ENCODE results near the gene LRP8. TPM values are rescaled to one million over a fixed set of nuclear protein-coding genes. Genes with fewer than 3 reads are reported as not detected.

Gene LRP8
- total RNA-seq, 5 donors from 2014 or later (not counting 1 experiment from before 2014, with no cell fraction given), result 8.9 to 21.5 (median 19.8) TPM

DNA sequence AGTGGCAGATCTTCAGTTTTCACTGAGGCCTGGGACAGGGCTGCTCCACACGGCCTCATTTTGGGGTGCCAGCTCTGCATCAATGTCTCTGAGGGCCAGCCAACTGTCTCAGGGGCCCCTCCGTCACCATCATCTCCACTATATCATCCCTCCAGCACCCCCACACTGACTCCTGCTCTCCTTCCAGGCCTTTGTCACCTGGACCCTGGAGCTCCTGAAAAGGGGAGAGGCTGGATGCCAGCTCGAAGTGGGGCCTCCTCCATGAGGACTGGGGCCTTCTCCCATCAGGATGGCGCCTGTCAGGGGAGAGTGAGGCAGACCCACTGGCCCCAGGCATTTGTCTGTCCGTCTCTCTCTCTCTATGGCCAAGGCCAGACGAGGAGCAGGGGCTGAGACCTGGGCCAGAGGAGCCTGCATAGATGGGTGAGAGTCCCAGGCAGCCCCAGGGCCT is 44.7 kb upstream of the LRP8 start:
- H3K9me3 ChIP-seq, result no peaks in the 10 kb centered on the region
- H3K4me3 Mint-ChIP-seq, result no peak overlapping the region
- no peaks in the 10 kb centered on the region for H3K36me3 ChIP-seq (ENCODE audit: control insufficient read depth in 2 of 2, extremely low read depth in 1 of 2, insufficient read depth in 1 of 2, low read length in 1 of 2)
- 73% methylated on average over 4 of the region's 6 CpGs for WGBS (ENCODE audit: insufficient coverage)
- peaks cover 0 to 6% of the 10 kb centered on the region in 2 experiments for H3K27me3 ChIP-seq (replicated peaks in 1 of 2; ENCODE audit: control insufficient read depth in 2 of 2, extremely low read depth in 1 of 2, insufficient read depth in 2 of 2, low read length in 1 of 2)
- no peak overlapping the region for H3K27ac Mint-ChIP-seq
- no peaks in the 10 kb centered on the region for H3K36me3 Mint-ChIP-seq
- ChIA-PET CTCF (no interaction called here), POLR2A (no interaction called here)
- no peaks in the 10 kb centered on the region for H3K9me3 Mint-ChIP-seq
- H3K4me3 ChIP-seq (ENCODE audit: control insufficient read depth in 1 of 2, extremely low read depth in 1 of 2, low read length in 1 of 2), result no peak overlapping the region
- no peaks in the 10 kb centered on the region for H3K27me3 Mint-ChIP-seq
- DNase-seq (peak in 1 of 35 experiments; percentile 6), ATAC-seq (replicated peaks in 1 of 4) (no peak)
- no peak overlapping the region for H3K27ac ChIP-seq (ENCODE audit: low read length)
- H3K4me1 Mint-ChIP-seq, result peaks cover 15 to 16% (median 15%) of the 10 kb centered on the region in 3 donors
- H3K4me1 ChIP-seq (ENCODE audit: control insufficient read depth in 1 of 2, extremely low read depth in 1 of 2, insufficient read depth in 2 of 2, low read length in 2 of 2), result peaks cover 4 to 16% of the 10 kb centered on the region in 2 experiments

GRCh38 chr1:53371851-53372250 is 44.0 kb upstream of the LRP8 start:
- Mint-ChIP-seq H3K4me3 (no peak overlapping the region), H3K9me3 (no peaks in the 10 kb centered on the region), H3K27ac (no peak overlapping the region), H3K4me1 (peaks cover 20 to 23% (median 22%) of the 10 kb centered on the region in 3 donors), H3K36me3 (no peaks in the 10 kb centered on the region), H3K27me3 (no peaks in the 10 kb centered on the region)
- Histone ChIP-seq H3K4me1 (ENCODE audit: control insufficient read depth in 1 of 2, extremely low read depth in 1 of 2, insufficient read depth in 2 of 2, low read length in 2 of 2) (peaks cover 4 to 22% of the 10 kb centered on the region in 2 experiments), H3K27me3 (replicated peaks in 1 of 2; ENCODE audit: control insufficient read depth in 2 of 2, extremely low read depth in 1 of 2, insufficient read depth in 2 of 2, low read length in 1 of 2) (peaks cover 0 to 6% of the 10 kb centered on the region in 2 experiments), H3K27ac (ENCODE audit: low read length) (no peak overlapping the region), H3K36me3 (ENCODE audit: control insufficient read depth in 2 of 2, extremely low read depth in 1 of 2, insufficient read depth in 1 of 2, low read length in 1 of 2) (no peaks in the 10 kb centered on the region), H3K9me3 (no peaks in the 10 kb centered on the region), H3K4me3 (ENCODE audit: control insufficient read depth in 1 of 2, extremely low read depth in 1 of 2, low read length in 1 of 2) (no peak overlapping the region)
- POLR2A ChIA-PET, result interaction anchor here in 1 of 2 donors (0.6 kb wide), 1 partner anchor 74 kb away, joined by 3 read pairs; no protein-coding TSS in a partner anchor
- 76% methylated on average over 2 of the region's 5 CpGs for WGBS (ENCODE audit: insufficient coverage)
- no peak for ATAC-seq (replicated peaks in 1 of 4)
- peak in 1 of 35 experiments; percentile 8 for DNase-seq
- CTCF ChIA-PET, result no interaction called here

- POLR2A ChIA-PET, result no interaction called here
- no peak overlapping the region for H3K27ac Mint-ChIP-seq
- H3K4me1 Mint-ChIP-seq, result peaks cover 22 to 27% (median 27%) of the 10 kb centered on the region in 3 donors
- no peaks in the 10 kb centered on the region for H3K27me3 Mint-ChIP-seq
- H3K9me3 Mint-ChIP-seq, result no peaks in the 10 kb centered on the region
- Histone ChIP-seq H3K4me1 (ENCODE audit: control insufficient read depth in 1 of 2, extremely low read depth in 1 of 2, insufficient read depth in 2 of 2, low read length in 2 of 2) (peaks cover 4 to 28% of the 10 kb centered on the region in 2 experiments), H3K27ac (ENCODE audit: low read length) (no peak overlapping the region), H3K9me3 (no peaks in the 10 kb centered on the region), H3K27me3 (replicated peaks in 1 of 2; ENCODE audit: control insufficient read depth in 2 of 2, extremely low read depth in 1 of 2, insufficient read depth in 2 of 2, low read length in 1 of 2) (peaks cover 0 to 1% of the 10 kb centered on the region in 2 experiments), H3K4me3 (ENCODE audit: control insufficient read depth in 1 of 2, extremely low read depth in 1 of 2, low read length in 1 of 2) (no peak overlapping the region), H3K36me3 (ENCODE audit: control insufficient read depth in 2 of 2, extremely low read depth in 1 of 2, insufficient read depth in 1 of 2, low read length in 1 of 2) (no peaks in the 10 kb centered on the region)
- ATAC-seq (replicated peaks in 1 of 4) (no peak), DNase-seq (peak in 2 of 35 experiments; percentile 12 to 16)
- H3K4me3 Mint-ChIP-seq, result no peak overlapping the region
- H3K36me3 Mint-ChIP-seq, result no peaks in the 10 kb centered on the region
- CTCF ChIA-PET, result no interaction called here
- WGBS (ENCODE audit: insufficient coverage), result 88% methylated on average over 11 of the region's 15 CpGs
Measured at GRCh38 chr1:53371121-53371666, 43.3 kb upstream of the LRP8 start.

GRCh38 chr1:53370369-53370961 is 42.6 kb upstream of the LRP8 start:
- no peak for ATAC-seq (replicated peaks in 1 of 4)
- CTCF ChIA-PET, result no interaction called here
- WGBS (ENCODE audit: insufficient coverage), result 83% methylated on average over 7 of the region's 9 CpGs
- Histone ChIP-seq H3K4me1 (ENCODE audit: control insufficient read depth in 1 of 2, extremely low read depth in 1 of 2, insufficient read depth in 2 of 2, low read length in 2 of 2) (peaks cover 4 to 33% of the 10 kb centered on the region in 2 experiments), H3K4me3 (ENCODE audit: control insufficient read depth in 1 of 2, extremely low read depth in 1 of 2, low read length in 1 of 2) (no peak overlapping the region), H3K36me3 (ENCODE audit: control insufficient read depth in 2 of 2, extremely low read depth in 1 of 2, insufficient read depth in 1 of 2, low read length in 1 of 2) (no peaks in the 10 kb centered on the region), H3K27me3 (replicated peaks in 1 of 2; ENCODE audit: control insufficient read depth in 2 of 2, extremely low read depth in 1 of 2, insufficient read depth in 2 of 2, low read length in 1 of 2) (no peaks in the 10 kb centered on the region), H3K9me3 (no peaks in the 10 kb centered on the region), H3K27ac (ENCODE audit: low read length) (no peak overlapping the region)
- DNase-seq, result peak in 2 of 35 experiments; percentile 7 to 19
- Mint-ChIP-seq H3K36me3 (no peaks in the 10 kb centered on the region), H3K4me3 (no peak overlapping the region), H3K27ac (no peak overlapping the region), H3K4me1 (peaks cover 26 to 34% (median 31%) of the 10 kb centered on the region in 3 donors), H3K27me3 (no peaks in the 10 kb centered on the region), H3K9me3 (no peaks in the 10 kb centered on the region)
- POLR2A ChIA-PET, result no interaction called here

DNA sequence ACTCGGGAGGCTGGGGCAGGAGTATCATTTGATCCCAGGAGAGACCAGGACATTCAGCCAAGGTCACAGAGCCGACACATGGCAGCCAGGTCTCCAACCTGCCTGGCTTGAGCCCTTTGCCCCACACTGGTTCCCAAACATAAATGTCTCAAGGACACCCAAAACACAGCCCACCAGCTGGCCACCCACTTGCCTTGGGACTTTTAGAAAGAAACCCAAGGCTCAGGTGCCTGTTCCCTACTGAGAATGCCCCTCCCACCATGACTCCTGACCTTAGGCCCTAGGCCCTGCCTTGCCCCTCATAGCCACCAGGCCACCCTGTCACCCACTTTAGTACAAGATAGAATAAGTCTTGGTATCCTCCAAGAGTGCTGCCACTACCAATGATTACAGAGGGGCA is 41.9 kb upstream of the LRP8 start:
- Histone ChIP-seq H3K4me3 (ENCODE audit: control insufficient read depth in 1 of 2, extremely low read depth in 1 of 2, low read length in 1 of 2) (no peak overlapping the region), H3K27ac (ENCODE audit: low read length) (no peak overlapping the region), H3K9me3 (no peaks in the 10 kb centered on the region), H3K4me1 (ENCODE audit: control insufficient read depth in 1 of 2, extremely low read depth in 1 of 2, insufficient read depth in 2 of 2, low read length in 2 of 2) (peaks cover 4 to 35% of the 10 kb centered on the region in 2 experiments), H3K27me3 (replicated peaks in 1 of 2; ENCODE audit: control insufficient read depth in 2 of 2, extremely low read depth in 1 of 2, insufficient read depth in 2 of 2, low read length in 1 of 2) (no peaks in the 10 kb centered on the region), H3K36me3 (ENCODE audit: control insufficient read depth in 2 of 2, extremely low read depth in 1 of 2, insufficient read depth in 1 of 2, low read length in 1 of 2) (no peaks in the 10 kb centered on the region)
- H3K36me3 Mint-ChIP-seq, result no peaks in the 10 kb centered on the region
- ATAC-seq (replicated peaks in 1 of 4) (no peak), DNase-seq (peak in 1 of 35 experiments; percentile 4)
- H3K4me3 Mint-ChIP-seq, result no peak overlapping the region
- ChIA-PET CTCF (no interaction called here), POLR2A (no interaction called here)
- no peak overlapping the region for H3K27ac Mint-ChIP-seq
- peaks cover 27 to 39% (median 35%) of the 10 kb centered on the region in 3 donors for H3K4me1 Mint-ChIP-seq
- no peaks in the 10 kb centered on the region for H3K9me3 Mint-ChIP-seq
- H3K27me3 Mint-ChIP-seq, result no peaks in the 10 kb centered on the region
- 100% methylated on average over 2 of the region's 2 CpGs for WGBS (ENCODE audit: insufficient coverage)

- Mint-ChIP-seq H3K4me3 (peak overlapping the region in 1 of 3 donors; percentile 90), H3K36me3 (no peaks in the 10 kb centered on the region), H3K27me3 (no peaks in the 10 kb centered on the region), H3K27ac (peak overlapping the region in 1 of 2 donors; percentile 28), H3K9me3 (no peaks in the 10 kb centered on the region), H3K4me1 (peaks cover 27 to 39% (median 35%) of the 10 kb centered on the region in 3 donors)
- DNase-seq, result peak in 1 of 35 experiments; percentile 10
- Histone ChIP-seq H3K9me3 (no peaks in the 10 kb centered on the region), H3K27ac (ENCODE audit: low read length) (no peak overlapping the region), H3K36me3 (ENCODE audit: control insufficient read depth in 2 of 2, extremely low read depth in 1 of 2, insufficient read depth in 1 of 2, low read length in 1 of 2) (no peaks in the 10 kb centered on the region), H3K4me3 (ENCODE audit: control insufficient read depth in 1 of 2, extremely low read depth in 1 of 2, low read length in 1 of 2) (no peak overlapping the region), H3K27me3 (replicated peaks in 1 of 2; ENCODE audit: control insufficient read depth in 2 of 2, extremely low read depth in 1 of 2, insufficient read depth in 2 of 2, low read length in 1 of 2) (no peaks in the 10 kb centered on the region), H3K4me1 (ENCODE audit: control insufficient read depth in 1 of 2, extremely low read depth in 1 of 2, insufficient read depth in 2 of 2, low read length in 2 of 2) (peaks cover 4 to 35% of the 10 kb centered on the region in 2 experiments)
- ChIA-PET POLR2A (no interaction called here), CTCF (no interaction called here)
- no peak for ATAC-seq (replicated peaks in 1 of 4)
- 93% methylated on average over 7 of the region's 11 CpGs for WGBS (ENCODE audit: insufficient coverage)
Measured at GRCh38 chr1:53369034-53369750, 41.3 kb upstream of the LRP8 start.
